HUDEP-2 (cell line): ENCODE results near the gene TTLL5.
"Not testable (repeated sequence)": the region's sequence is repeated elsewhere in the genome, so short reads cannot be mapped to it uniquely, and the experiment has no call there.

ENCODE experiments used
- DNase-seq, 76 experiments: peaks; one replicate each; lab custom pipeline; 2025; ENCODE audit not compliant: unreplicated experiment in 76 of 76; lab: John Stamatoyannopoulos, UW

Gene TTLL5

DNA sequence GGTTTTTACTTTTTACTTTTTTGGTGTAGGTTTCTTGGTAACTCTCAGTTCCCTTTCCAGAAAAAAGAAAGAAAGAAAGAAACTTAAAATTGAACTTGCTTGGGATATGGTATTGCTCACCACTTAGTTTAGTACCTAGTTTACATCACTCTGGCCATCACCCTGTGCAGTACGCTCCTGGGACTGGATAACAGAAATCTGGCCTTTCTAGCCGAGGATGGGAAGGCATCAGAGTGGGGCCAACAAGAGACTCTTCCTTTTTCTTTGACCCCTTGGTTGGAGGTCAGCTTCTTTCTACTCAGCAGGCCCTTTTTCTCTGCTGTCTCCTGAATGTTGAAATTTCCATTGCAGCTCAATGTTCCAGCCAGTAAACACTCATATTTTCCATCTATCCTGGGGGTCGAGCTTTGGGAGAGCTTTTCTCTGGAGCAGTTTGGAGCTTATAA lies 164.1 kb downstream of the TTLL5 start:
- DNase-seq: no peak

DNA sequence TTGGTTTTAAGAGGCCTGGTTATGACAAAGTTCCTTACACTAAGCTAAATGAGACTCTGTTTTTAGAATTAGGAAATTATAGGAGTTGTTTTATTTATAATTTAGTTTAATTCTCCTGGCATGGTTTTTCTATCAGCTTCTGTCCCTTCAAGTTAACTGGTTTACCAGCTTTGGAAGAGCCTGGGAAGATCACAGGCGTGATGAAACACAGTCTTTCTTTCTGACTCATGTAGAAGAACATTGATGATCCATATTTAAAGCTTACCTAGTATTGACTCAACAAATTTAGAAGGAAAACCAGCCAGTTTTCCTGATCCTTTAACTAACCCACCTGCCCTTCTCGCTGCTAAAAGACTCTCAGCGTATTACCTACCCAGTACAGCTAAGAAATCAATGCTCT lies 165.6 kb downstream of the TTLL5 start:
- DNase-seq: no peak

DNA sequence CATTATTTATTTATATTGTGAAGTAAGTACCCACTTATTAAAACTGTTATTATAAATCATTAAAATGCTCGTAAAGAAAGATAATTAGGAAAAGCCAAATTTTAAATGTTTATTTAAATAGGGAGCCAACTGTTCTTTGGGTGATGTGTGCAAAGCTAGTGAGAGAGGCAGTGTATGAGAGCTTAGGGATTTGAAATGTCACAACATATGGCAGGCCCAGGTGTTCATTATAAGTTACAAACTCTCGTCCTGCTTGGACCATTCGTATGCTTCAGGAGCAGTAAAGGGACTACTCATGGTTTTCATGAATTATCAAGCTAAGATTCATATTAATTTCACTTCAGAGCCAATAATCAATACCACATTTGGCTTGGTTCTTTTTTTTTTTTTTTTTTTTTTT lies 166.3 kb downstream of the TTLL5 start:
- DNase-seq: no peak

DNA sequence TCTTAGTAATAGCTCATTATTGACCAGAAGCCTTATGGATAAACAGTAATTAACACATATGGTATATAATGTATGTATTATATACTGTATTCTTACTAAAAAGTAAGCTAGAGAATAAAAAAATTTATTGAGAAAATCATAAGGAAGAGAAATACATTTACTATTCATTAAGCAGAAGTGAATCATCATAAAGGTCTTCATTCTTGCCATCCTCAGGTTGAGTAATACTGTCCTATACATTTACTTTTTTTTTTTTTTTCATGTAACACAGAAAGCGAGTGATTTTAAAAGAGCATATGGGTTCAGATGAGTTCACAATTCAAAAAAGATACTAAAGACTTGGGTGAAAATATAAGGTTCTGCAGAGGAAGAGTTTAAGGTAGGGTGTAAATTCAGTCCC lies 168.3 kb downstream of the TTLL5 start:
- DNase-seq: no peak

DNA sequence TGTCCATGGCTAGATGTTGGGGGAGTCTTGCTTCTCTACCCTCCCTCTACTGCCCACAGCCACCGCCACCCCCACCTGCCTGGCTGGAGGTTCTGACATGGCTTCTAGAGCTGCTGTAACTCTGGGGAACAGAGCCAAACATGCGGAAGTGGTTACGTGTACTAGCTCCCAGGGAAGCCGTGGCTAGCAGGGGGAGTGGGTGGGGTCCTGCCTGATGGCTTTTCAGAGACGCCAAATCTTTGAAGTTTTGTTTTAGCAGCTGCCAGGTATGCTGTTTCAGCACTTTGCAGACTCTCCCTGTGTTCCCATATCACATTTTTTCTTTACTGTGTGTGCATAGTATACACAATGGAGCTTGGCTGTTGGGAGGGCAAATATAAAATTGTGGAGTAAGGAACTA lies 170.4 kb downstream of the TTLL5 start:
- DNase-seq: peak in 3 of 76 experiments; percentile 8 to 12 (median 8)

DNA sequence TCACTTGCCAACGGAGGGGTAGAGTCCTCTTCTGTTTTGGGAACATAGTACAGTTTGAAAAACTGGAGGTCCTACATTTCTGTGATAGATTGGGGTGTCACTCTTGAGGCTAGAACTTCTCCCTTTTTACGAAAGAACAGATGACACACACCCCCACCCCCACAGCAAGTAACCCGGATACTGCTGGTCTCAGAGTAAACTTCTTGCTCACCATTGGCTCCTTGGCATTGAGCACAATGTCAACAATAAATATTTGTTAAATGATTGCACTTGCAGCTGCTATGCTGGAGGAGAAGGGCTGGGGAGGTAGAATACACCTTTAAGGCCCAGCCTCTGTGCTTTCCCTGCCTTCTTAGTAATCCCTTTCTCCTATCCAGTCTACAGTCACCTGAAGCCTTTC lies 170.9 kb downstream of the TTLL5 start:
- DNase-seq: no peak

DNA sequence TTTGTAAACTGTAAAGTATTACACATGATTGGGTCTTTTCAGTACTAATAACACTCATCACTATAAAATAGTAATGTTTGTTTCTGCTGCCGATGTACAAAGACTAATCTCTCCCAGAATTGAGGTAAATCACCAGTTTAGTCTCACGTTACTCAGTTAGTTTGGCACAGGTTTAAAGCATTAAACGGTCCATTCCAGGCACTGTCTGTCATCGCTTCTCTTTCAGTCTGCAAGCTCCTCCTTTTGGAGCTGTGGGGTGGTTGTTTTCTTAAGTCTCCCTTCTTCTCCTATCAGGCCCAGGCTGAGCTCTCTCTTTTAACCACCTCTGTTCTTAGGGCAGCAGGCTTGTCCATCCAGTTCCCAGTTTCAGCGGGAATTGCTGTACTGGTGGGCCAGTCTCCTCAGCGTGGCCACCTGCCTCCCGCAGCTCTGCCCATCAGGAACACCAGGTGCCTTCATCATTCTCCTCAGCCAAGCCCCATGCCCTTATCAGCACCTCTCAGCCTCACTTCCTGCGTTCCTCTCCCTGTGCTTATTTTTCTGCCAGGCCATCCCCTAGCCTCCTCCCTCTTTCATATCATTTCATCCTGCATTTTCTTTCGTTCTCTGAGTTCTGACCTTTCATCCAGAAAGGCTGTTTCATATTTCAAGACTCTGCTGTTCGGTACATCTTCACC lies 171.7 kb downstream of the TTLL5 start:
- DNase-seq: peak in 34 of 76 experiments; percentile 2 to 51 (median 12)

DNA sequence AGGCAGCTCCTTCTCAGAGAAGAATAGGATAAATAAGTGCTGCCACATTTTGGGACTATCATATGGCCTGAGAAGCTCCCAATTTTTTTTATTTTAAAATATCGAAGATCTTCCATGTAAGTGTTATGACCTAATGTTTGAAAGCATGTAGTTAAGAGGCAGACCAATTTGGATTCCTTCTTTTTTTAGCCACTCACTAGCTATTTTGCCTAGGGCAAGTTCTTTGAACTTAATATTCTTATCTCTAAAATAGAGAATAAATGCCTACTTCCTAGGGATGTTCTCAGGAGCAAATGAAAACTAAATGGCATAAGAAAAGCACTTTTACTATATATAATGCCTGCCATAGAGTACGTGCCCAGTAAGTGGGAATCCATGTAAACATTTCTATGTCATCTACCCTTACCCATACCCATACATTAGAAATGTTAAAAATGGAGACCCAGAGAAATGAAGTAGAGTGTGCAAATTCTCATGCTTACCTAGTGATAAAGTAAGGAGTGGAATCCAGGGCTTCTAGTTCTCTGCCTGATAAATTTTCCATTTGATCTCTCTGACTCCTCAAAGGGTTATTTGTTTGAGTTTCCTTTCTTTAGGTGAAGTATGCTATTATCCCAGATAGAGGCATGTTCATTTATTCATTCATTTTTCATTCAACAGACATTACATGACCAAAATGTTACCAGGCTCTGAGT lies 172.4 kb downstream of the TTLL5 start:
- no peak for DNase-seq

DNA sequence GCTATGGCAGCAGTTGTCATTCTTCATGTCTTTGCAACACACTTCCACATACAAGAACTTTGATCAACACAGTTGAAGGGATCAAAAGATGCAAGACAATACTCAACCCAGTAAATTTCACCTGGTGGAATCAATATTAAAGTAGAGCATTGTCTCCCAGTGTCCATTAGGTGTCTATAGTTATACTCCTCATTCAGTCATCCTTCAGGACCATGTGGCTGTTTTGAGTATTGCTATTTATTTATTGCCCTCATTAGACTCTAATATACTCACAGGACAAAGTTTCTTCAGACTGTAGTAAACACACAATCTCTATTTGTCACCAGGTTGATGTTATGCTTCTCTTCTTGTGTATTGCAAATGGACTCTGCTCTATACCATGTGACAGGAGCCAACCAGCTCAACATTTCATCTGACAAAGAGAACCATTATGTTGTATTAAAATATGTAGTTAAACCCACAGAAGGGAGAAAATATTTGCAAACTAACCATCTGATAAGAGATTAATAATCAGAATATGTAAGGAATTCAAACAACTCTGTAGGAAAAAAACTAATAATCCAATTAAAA lies 174.2 kb downstream of the TTLL5 start:
- DNase-seq: no peak

DNA sequence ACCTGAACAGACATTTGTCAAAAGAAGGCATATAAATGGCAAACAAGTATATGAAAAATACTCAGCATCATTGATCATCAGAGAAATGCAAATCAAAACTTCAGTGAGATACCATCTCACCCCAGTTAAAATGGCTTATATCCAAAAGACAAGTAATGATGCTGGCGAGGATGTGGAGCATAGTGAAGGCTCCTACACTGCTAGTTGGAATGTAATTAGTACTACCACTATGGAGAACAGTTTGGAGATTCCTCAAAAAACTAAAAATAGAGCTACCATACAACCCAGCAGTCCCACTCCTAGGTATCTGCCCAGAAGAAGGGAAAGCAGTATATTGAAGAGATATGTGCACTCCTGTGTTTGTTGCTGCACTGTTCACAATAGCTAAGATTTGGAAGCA lies 174.7 kb downstream of the TTLL5 start:
- no peak for DNase-seq

DNA sequence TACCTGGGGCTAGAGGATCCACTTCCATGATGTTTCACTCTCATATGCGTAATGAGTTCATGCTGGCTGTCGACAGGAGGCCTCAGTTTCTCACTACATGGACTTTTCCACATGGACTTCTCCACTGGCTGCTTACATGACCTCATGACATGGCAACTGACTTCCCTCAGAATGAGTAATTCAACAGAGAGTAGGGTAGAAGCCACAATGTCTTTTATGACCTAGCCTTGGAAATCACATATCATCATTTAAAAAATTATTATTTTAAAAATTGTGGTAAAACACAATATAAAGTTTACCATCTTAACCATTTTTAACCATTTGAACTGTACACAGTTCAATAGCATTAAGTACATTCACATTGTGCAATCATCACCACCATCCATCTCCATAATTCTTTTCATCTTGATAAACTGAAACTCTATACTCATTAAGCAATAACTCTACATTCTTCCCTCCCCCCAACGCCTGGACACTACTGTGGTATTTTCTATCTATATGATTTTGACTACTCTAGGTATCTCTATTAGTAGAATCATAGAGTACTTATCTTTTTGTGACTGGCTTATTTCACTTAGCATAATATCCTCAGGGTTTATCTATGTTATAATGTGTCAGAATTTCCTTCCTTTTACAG lies 176.2 kb downstream of the TTLL5 start:
- DNase-seq: no peak

DNA sequence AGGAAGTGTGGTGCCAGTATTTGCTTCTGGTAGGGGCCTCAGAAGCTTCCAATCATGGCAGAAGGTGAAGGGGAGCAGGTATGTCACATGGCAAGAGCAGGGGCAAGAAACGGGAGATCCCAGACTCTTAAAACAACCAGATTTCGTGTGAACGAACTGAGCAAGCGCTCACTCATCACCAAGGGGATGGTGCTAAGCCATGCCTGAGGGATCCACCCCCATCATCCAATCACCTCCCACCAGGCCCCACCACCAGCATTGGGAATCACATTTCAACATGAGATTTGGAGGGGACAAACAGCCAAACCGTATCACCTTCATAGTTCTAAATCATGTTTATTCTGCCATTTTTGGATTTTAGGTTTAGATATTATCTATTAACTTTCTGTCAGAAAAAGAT lies 179.9 kb downstream of the TTLL5 start:
- DNase-seq: no peak

DNA sequence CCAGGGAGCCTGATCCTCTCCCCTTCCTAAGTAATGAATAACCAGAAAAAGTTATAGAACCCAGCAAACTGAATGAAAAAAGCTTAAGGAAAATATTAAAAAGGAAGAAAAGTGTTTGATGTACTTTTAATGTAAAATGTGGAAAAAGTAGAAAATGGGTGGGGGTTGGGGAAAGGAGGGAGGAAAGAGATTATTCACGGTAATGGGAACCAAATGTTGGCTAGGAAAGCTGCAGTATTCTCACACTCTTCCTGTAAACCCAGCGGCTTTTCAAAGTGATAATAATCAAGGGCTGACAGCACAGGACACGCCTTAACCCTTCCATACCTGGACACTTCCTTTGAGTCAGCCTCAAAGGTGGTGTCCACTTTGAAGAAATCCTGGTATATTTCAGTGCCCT lies 181.5 kb downstream of the TTLL5 start:
- DNase-seq: no peak

DNA sequence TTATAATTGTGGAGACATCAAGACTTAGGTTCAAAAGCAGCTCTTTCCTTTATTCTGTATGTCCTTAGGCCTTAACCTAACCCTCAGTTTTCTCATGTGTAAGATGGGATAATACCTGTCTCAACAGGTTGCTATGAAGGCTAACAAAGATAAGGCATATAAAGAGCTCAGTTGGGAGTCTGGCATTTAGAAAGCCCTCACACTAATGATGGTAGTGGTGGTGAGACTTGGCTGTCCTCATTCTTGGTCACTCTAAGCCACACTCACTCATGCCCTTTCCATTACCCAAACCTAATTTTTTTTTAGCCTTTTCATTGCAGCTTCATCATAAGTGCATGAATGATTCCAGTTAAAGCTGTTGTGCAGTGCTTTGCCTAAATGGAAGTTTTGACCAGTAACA lies 183.4 kb downstream of the TTLL5 start:
- no peak for DNase-seq

DNA sequence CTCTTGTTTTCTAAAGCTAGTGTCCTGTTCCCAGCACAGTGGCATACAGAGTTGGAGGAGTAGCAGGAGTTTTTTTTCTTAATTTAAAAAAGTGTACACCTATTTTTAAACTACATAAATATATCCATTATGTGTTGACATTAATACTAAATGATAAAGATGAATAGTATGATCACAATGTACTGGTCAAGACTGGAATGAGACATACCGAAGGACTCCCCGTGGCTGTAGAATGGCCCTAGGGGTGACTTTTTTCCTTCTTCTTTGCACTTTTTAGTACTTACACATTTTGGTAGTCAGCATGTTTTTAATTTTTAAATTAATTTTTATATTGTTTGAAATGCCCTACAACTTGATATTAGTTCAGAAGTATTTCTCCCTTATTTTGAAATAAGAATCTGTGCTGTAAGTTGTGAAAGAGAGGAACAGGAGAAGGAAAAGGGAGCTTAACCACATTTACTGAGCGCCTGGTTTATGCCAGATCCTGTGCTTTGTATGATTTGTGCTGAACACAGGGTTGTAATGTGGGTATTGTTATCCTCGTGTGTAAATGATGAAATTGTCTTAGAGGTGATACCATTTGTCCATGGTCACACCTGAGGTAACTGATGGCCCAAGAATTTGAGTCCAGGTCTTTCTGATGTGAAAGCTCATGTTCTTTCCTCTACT lies 184.2 kb downstream of the TTLL5 start:
- DNase-seq: no peak

DNA sequence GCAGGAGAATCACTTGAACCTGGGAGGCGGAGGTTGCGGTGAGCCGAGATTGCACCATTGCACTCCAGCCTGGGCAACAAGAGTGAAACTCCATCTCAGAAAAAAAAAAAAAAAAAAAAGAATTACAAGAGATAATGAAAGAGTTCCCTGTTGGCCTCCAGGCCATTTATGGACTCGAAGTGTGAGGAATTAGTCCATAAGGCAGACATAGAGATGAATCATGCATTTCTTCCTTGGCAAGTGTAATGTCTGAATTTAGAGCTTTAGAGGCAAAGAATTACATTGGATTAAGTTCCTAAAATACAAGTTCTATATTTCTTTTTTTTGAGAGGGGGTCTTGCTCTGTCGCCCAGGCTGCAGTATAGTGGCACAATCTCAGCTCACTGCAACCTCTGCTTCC lies 185.6 kb downstream of the TTLL5 start:
- not testable (repeated sequence) for DNase-seq

DNA sequence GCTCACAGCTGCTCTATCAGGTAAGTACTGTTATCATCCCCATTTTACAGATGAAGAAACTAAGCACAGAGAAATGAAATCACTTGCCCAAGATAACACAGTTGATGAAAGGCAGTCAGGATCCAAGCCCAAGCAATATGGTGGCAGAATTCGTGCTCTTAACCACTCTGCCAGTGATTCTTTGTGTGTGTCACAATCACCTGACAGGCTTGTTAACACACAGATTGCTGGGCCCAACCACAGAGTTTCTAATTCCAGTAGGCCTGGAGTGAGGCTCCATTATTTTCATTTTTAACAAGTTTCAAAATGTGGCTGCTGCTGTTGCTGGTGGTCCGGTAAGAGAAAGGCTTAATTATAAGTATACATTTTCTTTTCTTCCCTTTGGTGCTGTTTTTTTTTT lies 186.5 kb downstream of the TTLL5 start:
- DNase-seq: no peak

DNA sequence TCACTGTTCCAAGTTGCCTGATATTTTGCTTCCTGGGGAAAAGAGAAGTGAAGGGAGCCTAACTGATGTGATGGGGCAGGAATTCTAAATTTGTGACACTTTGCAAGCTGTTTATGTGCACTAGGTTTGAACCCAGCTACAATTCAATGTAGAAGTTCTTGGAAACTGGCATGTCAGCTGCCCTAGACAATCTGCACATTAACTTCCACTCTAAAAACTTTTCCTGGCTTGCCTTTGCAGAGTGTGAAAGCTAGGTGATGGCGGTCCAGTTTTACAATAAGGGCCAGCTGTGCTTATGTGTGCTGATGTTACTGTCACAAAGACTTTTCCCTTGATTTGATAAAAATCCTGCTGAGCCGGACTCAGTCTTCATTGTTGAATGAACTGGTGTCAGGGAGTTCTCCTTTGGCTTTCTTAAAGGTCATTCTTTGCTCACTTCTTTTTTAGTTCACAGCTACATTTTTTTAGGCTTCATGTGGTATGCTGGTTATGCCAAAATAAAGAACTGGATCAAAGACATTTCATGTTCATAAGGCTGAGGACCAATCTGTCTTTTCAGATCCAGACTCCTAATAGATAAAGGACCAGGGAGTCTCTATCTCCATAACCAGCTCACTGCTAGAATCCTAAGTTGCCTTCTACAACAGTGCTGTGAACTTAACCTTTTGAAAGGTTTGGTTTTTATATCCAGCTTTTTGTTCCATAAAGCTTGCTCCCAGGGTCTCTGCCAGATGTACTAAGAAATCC lies 187.3 kb downstream of the TTLL5 start:
- no peak for DNase-seq

DNA sequence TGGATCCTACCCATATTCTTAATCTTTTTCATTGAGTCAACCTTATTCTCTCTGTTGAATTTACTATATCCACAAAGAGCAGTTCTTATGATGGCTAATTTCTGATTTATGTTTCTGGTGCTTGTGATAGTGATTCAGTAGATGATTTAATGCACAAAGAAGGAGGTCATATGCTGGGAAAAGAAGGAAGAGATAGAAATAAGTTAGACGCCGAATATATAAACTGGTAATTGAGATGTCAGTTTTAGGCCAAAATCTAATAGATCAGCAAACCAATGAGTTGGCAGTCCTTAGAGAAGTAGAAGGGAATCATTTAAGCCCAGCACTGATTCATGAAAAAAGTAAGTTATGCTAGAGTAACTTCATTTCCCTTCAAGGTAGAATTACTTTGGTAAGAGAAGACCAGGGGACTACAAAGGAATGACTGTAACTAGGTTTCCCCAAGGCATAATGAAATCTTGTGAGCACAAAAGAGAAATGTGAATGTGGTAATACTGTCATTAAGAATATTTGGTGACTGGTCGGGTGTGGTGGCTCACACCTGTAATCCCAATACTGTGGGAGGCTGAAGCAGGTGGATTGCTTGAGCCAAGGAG lies 188.4 kb downstream of the TTLL5 start:
- DNase-seq: no peak

DNA sequence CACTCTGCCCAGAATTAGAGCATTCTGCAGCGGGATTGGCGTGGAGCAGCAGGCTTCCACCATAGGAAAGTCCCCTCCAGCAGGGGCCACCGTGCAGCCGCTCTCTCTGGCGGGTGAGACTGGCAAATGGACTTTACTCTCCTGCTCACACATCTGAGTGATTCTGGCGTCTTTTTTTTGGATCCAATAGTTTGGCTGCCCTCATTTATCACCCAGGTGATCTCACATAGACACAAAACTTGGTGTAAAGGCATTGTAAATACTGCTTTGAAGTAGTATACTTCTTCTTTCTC lies 190.5 kb downstream of the TTLL5 start:
- DNase-seq: no peak
